ENCODE data around the gene NMT1. TPM values are rescaled to one million over a fixed set of nuclear protein-coding genes. Genes with fewer than 3 reads are reported as not detected.

NMT1 gene
- total RNA-seq, 4 donors from 2014 or later, result 60.7 to 127 (median 71.5) TPM

DNA sequence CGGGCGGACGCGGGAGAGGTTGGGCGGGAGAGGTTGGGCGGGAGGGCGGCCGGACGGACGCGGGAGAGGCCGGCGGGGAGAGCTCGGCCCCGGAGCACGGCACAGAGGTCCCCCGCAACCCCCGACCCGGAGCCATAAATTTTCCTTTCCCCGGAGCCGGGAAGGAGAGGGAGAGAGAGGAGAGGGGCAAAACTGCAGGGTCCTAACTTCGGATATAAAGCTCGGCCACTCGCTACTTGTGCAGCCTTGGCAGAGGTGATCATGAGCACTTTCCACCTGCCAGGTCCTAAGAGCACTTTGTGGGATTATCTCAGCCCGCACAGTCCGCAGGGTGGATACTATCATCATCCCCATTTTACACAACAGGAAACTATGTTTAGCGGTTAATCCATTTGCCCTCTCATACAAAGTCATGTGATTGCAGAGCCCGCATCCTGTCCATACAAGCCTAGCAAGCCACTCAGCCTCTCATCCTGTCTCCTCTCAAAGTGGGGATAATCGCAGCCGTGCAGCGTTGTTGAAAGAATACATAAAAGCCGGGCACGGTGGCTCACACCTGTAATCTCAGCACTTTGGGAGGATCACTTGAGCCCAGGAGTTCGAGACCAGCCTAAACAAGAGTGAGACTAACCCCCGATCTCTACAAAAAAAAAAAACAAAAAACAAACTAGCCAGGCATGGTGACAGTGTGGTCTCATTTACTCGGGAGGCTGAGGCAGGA, 8.9 kb upstream of the NMT1 start:
- Histone ChIP-seq H3K27ac (peak overlapping the region; percentile 81 to 93 (median 86)), H3K36me3 (no peaks in the 10 kb centered on the region), H3K9me3 (no peaks in the 10 kb centered on the region), H3K27me3 (no peaks in the 10 kb centered on the region), H3K4me3 (peak overlapping the region; percentile 56 to 79 (median 72)), H3K4me1 (peaks cover 16 to 20% of the 10 kb centered on the region in 2 donors)
- in situ Hi-C loops (cut with MboI; ENCODE audit: low sequenced_read_pairs in 4 of 4) (loop anchor here in 1 of 4 donors (25.0 kb wide), 1 partner anchor 110 kb away; the partner anchor contains the start of gene HEXIM2), intact Hi-C loops (cut with DNase I; ENCODE audit: low total_unique reads) (no loop called here)
- ATAC-seq (peak in 1 of 2 donors; percentile 20), DNase-seq (no peak)
- TF ChIP-seq, protein P1, sequence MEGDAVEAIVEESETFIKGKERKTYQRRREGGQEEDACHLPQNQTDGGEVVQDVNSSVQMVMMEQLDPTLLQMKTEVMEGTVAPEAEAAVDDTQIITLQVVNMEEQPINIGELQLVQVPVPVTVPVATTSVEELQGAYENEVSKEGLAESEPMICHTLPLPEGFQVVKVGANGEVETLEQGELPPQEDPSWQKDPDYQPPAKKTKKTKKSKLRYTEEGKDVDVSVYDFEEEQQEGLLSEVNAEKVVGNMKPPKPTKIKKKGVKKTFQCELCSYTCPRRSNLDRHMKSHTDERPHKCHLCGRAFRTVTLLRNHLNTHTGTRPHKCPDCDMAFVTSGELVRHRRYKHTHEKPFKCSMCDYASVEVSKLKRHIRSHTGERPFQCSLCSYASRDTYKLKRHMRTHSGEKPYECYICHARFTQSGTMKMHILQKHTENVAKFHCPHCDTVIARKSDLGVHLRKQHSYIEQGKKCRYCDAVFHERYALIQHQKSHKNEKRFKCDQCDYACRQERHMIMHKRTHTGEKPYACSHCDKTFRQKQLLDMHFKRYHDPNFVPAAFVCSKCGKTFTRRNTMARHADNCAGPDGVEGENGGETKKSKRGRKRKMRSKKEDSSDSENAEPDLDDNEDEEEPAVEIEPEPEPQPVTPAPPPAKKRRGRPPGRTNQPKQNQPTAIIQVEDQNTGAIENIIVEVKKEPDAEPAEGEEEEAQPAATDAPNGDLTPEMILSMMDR (IDR thresholded peaks at IDR 0.05 in 4 of 5, conservative IDR thresholded peaks at IDR 0.05 in 1 of 5), result no peak
- peak; percentile 64 to 75 for TF ChIP-seq POLR2A (IDR thresholded peaks at IDR 0.05)

DNA sequence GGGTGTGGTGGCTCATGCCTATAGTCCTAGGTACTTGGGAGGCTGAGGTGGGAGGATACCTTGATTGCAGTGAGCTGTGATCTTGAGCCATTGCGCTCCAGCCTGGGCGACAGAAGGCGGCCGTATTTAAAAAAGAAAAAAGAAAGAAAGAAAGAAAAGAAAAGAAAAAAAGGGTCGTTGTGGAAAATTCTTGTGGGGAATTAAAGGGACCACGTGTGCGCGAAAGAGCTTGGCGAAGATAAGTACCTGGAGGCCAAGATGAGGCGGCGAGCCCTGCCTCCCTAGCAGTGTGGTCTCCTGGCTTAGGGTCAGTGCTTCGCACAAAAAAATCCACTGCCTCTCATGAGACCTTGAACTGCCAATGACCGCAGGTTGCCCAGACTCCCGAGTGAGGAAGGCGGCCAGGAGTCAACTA, 728 bp upstream of the NMT1 start:
- ATAC-seq, result peak in 1 of 2 donors; percentile 14
- Histone ChIP-seq H3K36me3 (no peaks in the 10 kb centered on the region), H3K27me3 (no peaks in the 10 kb centered on the region), H3K9me3 (no peaks in the 10 kb centered on the region), H3K4me1 (peaks cover 36 to 43% of the 10 kb centered on the region in 2 donors), H3K27ac (peak overlapping the region; percentile 91 to 98 (median 97)), H3K4me3 (peak overlapping the region; percentile 75 to 99 (median 87))
- no peak for TF ChIP-seq POLR2A (IDR thresholded peaks at IDR 0.05)
- TF ChIP-seq, protein P1 (IDR thresholded peaks at IDR 0.05 in 4 of 5, conservative IDR thresholded peaks at IDR 0.05 in 1 of 5), result no peak
- intact Hi-C loops (cut with DNase I; ENCODE audit: low total_unique reads), result loop anchor here (5.0 kb wide), 1 partner anchor 37 kb away; no protein-coding TSS in a partner anchor
- no peak for DNase-seq
- in situ Hi-C loops (cut with MboI; ENCODE audit: low sequenced_read_pairs in 4 of 4), result loop anchor here in 1 of 4 donors (25.0 kb wide), 1 partner anchor 102 kb away; the partner anchor contains the start of gene HEXIM2

DNA sequence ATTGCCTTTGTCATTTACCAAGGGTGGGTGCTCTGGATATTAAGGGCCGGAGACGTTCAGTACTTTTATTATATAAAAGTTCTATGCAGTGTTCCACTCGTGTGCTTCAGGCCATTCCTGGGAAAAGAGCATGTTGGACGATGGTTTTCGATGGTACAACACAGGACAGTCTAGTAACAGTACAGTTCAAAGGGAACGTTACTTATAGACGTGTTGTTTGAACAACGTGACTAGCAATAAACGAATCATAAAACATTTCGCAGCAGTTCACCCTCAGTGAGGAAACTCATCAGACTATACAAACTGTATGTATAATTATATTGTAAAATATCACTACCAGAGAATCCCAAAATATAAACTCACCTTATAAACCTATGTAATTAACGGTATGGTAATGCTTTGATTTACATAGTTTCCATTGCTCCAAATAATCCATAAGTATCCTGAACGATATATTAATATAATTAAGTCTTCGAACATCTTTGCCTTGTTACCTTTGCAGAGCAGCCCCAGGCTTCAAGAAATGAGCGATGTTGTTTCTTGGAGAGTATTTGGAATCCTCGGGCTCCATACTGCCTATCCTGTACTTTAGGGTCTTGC, 589 bp downstream of the NMT1 start:
- DNase-seq (no peak), ATAC-seq (peak; percentile 8 to 13)
- peak overlapping the region; percentile 75 to 99 (median 87) for H3K4me3 ChIP-seq
- H3K27me3 ChIP-seq, result no peaks in the 10 kb centered on the region
- in situ Hi-C loops (cut with MboI; ENCODE audit: low sequenced_read_pairs in 4 of 4), result loop anchor here in 1 of 4 donors (25.0 kb wide), 1 partner anchor 101 kb away; the partner anchor contains the start of gene HEXIM2
- peak overlapping the region; percentile 91 to 98 (median 97) for H3K27ac ChIP-seq
- no peak for TF ChIP-seq POLR2A (IDR thresholded peaks at IDR 0.05)
- TF ChIP-seq, protein P1 (IDR thresholded peaks at IDR 0.05 in 4 of 5, conservative IDR thresholded peaks at IDR 0.05 in 1 of 5), result no peak
- H3K4me1 ChIP-seq, result peaks cover 39 to 52% of the 10 kb centered on the region in 2 donors
- no peaks in the 10 kb centered on the region for H3K36me3 ChIP-seq
- intact Hi-C loops (cut with DNase I; ENCODE audit: low total_unique reads), result loop anchor here (1.0 to 5.0 kb wide), 2 partner anchors 10 to 36 kb away; partner anchors contain the start of gene DCAKD
- H3K9me3 ChIP-seq, result no peaks in the 10 kb centered on the region

DNA sequence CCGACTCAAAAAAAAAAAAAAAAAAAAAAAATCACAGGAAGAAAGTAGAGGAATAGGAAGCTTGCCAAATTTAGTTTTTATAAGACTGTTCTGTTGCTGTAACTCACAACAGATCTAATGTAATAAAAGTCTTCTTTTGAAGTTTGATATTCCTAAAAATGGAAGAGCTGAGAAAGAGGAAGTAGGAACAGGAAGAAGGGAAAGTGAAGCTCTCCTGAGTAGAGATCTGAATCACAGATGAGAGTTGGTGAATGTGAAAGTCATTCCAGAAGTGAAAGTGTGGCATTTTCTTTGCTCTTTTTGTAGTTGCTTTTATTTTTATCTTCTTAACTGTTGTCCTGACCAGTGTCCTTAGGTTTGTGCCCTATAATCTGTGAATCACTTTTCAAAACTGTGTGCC, 2.1 kb downstream of the NMT1 start:
- ATAC-seq (no peak), DNase-seq (no peak)
- H3K4me1 ChIP-seq, result peaks cover 43 to 55% of the 10 kb centered on the region in 2 donors
- in situ Hi-C loops (cut with MboI; ENCODE audit: low sequenced_read_pairs in 4 of 4), result loop anchor here in 1 of 4 donors (25.0 kb wide), 1 partner anchor 99 kb away; the partner anchor contains the start of gene HEXIM2
- no peaks in the 10 kb centered on the region for H3K9me3 ChIP-seq
- H3K4me3 ChIP-seq, result no peak overlapping the region
- peak overlapping the region; percentile 91 to 98 (median 97) for H3K27ac ChIP-seq
- intact Hi-C loops (cut with DNase I; ENCODE audit: low total_unique reads), result loop anchor here (5.0 kb wide), 1 partner anchor 34 kb away; no protein-coding TSS in a partner anchor
- H3K27me3 ChIP-seq, result no peaks in the 10 kb centered on the region
- no peak for TF ChIP-seq POLR2A (IDR thresholded peaks at IDR 0.05)
- TF ChIP-seq, protein P1 (IDR thresholded peaks at IDR 0.05 in 4 of 5, conservative IDR thresholded peaks at IDR 0.05 in 1 of 5), result no peak
- peaks cover 0 to 3% of the 10 kb centered on the region in 2 donors for H3K36me3 ChIP-seq

Measured in gastrocnemius medialis (tissue), 4 donors.